H1 (cell line): ENCODE results near the gene SSUH2. TPM values are rescaled to one million over a fixed set of nuclear protein-coding genes. Genes with fewer than 3 reads are reported as not detected.

ENCODE experiments used
- CTCF ChIA-PET: fragments of 300-600 bp; sonication (Branson Sonifier 250); formaldehyde crosslinking; loops from one replicate; lab custom pipeline; 2021; ENCODE audit not compliant: partially characterized antibody; lab: Charles Lee
- POLR2A ChIA-PET: fragments of 300-600 bp; sonication (Branson Sonifier 250); formaldehyde crosslinking; loops from one replicate; lab custom pipeline; 2021; ENCODE audit warnings: inconsistent platforms; ENCODE audit not compliant: partially characterized antibody; lab: Charles Lee
- DNase-seq, 2 experiments: peaks; one replicate each; pipeline versions ENCODE4 v3.0.0 to v3.0.0-alpha.2; 2010 to 2022; ENCODE audit warnings: low spot score in 2 of 2, low read depth in 1 of 2, mixed read lengths in 1 of 2
- FAIRE-seq: peaks from 2 replicates; lab custom pipeline; 2011; peaks lifted over from hg19 to GRCh38; lab: Jason Lieb, UNC
- H2AFZ ChIP-seq: 2 replicates; pipeline ENCODE4 v1.8.1; 2012; ENCODE audit warnings: low read length, inconsistent platforms
- H2AK5ac ChIP-seq: 2 replicates; pipeline ENCODE4 v1.6.1; 2013; ENCODE audit warnings: low read depth, low read length
- H2BK120ac ChIP-seq: replicated peaks from 2 replicates; pipeline ENCODE3; 2013; ENCODE audit warnings: low read depth, low read length, inconsistent platforms
- H2BK12ac ChIP-seq: 2 replicates; pipeline ENCODE4 v1.6.1; 2013; ENCODE audit warnings: low read depth, low read length
- H2BK15ac ChIP-seq: 2 replicates; pipeline ENCODE4 v1.6.1; 2013; ENCODE audit warnings: low read length
- H2BK20ac ChIP-seq: 2 replicates; pipeline ENCODE4 v1.6.1; 2013; ENCODE audit warnings: low read length
- H2BK5ac ChIP-seq: 2 replicates; pipeline ENCODE4 v1.6.1; 2013; ENCODE audit warnings: low read depth, low read length
- H3K14ac ChIP-seq: 2 replicates; pipeline ENCODE4 v1.6.1; 2013; ENCODE audit warnings: inconsistent platforms; ENCODE audit not compliant: insufficient read length
- H3K18ac ChIP-seq: 2 replicates; pipeline ENCODE4 v1.6.1; 2013; ENCODE audit warnings: low read length; ENCODE audit errors: extremely low read depth
- H3K23ac ChIP-seq: 2 replicates; pipeline ENCODE4 v1.6.1; 2013; ENCODE audit warnings: inconsistent platforms; ENCODE audit not compliant: insufficient read length
- H3K23me2 ChIP-seq: 2 replicates; pipeline ENCODE4 v1.6.1; 2013; ENCODE audit warnings: low read depth, low read length
- H3K27ac ChIP-seq: 2 replicates; pipeline ENCODE4 v1.6.1; 2011; ENCODE audit warnings: low read depth, low read length, inconsistent platforms
- H3K27me3 ChIP-seq, 4 experiments: replicated peaks in 1 of 4; 1 replicate in 1 of 4; 2 replicates in 3 of 4; pipeline versions ENCODE4 v1.6.1 to v1.8.1; 2011 to 2013; ENCODE audit warnings: low read length in 3 of 4, mild to moderate bottlenecking in 3 of 4, inconsistent platforms in 2 of 4, mixed read lengths in 2 of 4, moderate library complexity in 1 of 4; ENCODE audit not compliant: control insufficient read depth in 3 of 4, insufficient read depth in 3 of 4; ENCODE audit errors: extremely low read depth in 1 of 4
- H3K36me3 ChIP-seq, 4 experiments: 2 replicates each; pipeline versions ENCODE4 v1.6.1 to v1.8.1; 2011 to 2013; ENCODE audit warnings: mild to moderate bottlenecking in 4 of 4, low read length in 3 of 4, moderate library complexity in 2 of 4, control low read depth in 1 of 4, inconsistent platforms in 1 of 4; ENCODE audit not compliant: insufficient read depth in 4 of 4, control insufficient read depth in 2 of 4
- H3K4ac ChIP-seq: replicated peaks from 2 replicates; pipeline ENCODE3; 2013; ENCODE audit warnings: low read length, low read depth, mixed read lengths, inconsistent platforms; ENCODE audit not compliant: insufficient read length
- H3K4me1 ChIP-seq, 4 experiments: replicated peaks in 1 of 4; 1 replicate in 1 of 4; 2 replicates in 3 of 4; pipeline versions ENCODE4 v1.6.1 to v1.8.1; 2011 to 2013; ENCODE audit warnings: low read length in 3 of 4, inconsistent platforms in 2 of 4, mixed read lengths in 1 of 4; ENCODE audit not compliant: insufficient read depth in 4 of 4, control insufficient read depth in 3 of 4
- H3K4me2 ChIP-seq, 2 experiments: 2 replicates each; pipeline versions ENCODE4 v1.6.1 to v1.8.1; 2011 to 2013; ENCODE audit warnings: low read depth in 2 of 2, low read length in 2 of 2, control low read depth in 1 of 2, inconsistent platforms in 1 of 2, mild to moderate bottlenecking in 1 of 2; ENCODE audit not compliant: insufficient read depth in 1 of 2
- H3K4me3 ChIP-seq, 4 experiments: fragments of 200-600, 300-600 bp in 1 of 4; sonication (generic), shearing (Covaris generic), sonication (Bioruptor Twin) in 1 of 4; 2 replicates each; pipeline versions ENCODE4 v1.5.1 to v1.8.1; 2011 to 2016; ENCODE audit warnings: low read length in 4 of 4, low read depth in 3 of 4, control low read depth in 2 of 4, inconsistent platforms in 2 of 4, mild to moderate bottlenecking in 2 of 4, mixed read lengths in 1 of 4, moderate library complexity in 1 of 4; ENCODE audit not compliant: insufficient read depth in 2 of 4; ENCODE audit errors: extremely low read depth in 1 of 4
- H3K56ac ChIP-seq: replicated peaks from 2 replicates; pipeline ENCODE3; 2013; ENCODE audit warnings: low read depth, mild to moderate bottlenecking, mixed read lengths, low read length, inconsistent platforms; ENCODE audit not compliant: insufficient read length
- H3K79me1 ChIP-seq: 2 replicates; pipeline ENCODE4 v1.6.1; 2013; ENCODE audit warnings: low read depth, low read length, control low read depth
- H3K79me2 ChIP-seq, 2 experiments: 2 replicates each; pipeline versions ENCODE4 v1.6.1 to v1.8.1; 2012 to 2013; ENCODE audit warnings: low read length in 2 of 2, mild to moderate bottlenecking in 2 of 2, inconsistent platforms in 1 of 2; ENCODE audit not compliant: insufficient read depth in 2 of 2, control insufficient read depth in 1 of 2
- H3K9ac ChIP-seq, 4 experiments: replicated peaks in 1 of 4; 1 replicate in 1 of 4; 2 replicates in 3 of 4; pipeline versions ENCODE4 v1.6.1 to v1.8.1; 2011 to 2013; ENCODE audit warnings: low read depth in 3 of 4, low read length in 3 of 4, control low read depth in 2 of 4, mild to moderate bottlenecking in 2 of 4, moderate library complexity in 2 of 4, inconsistent platforms in 1 of 4; ENCODE audit errors: extremely low read depth in 1 of 4
- H3K9me3 ChIP-seq, 2 experiments: 2 replicates each; pipeline versions ENCODE4 v1.6.1 to v1.8.1; 2012 to 2013; ENCODE audit warnings: mild to moderate bottlenecking in 2 of 2, moderate library complexity in 2 of 2, control low read depth in 1 of 2, inconsistent platforms in 1 of 2, low read depth in 1 of 2, low read length in 1 of 2, mixed read lengths in 1 of 2; ENCODE audit not compliant: insufficient read depth in 2 of 2
- H4K20me1 ChIP-seq, 2 experiments: replicated peaks in 1 of 2; 2 replicates each; pipeline versions ENCODE3 to v1.8.1; 2011 to 2013; ENCODE audit warnings: inconsistent platforms in 2 of 2, low read length in 2 of 2, mild to moderate bottlenecking in 1 of 2; ENCODE audit not compliant: insufficient read depth in 2 of 2, control insufficient read depth in 1 of 2
- H4K5ac ChIP-seq: 2 replicates; pipeline ENCODE4 v1.6.1; 2013; ENCODE audit warnings: low read length, low read depth, mixed read lengths, inconsistent platforms; ENCODE audit not compliant: insufficient read length
- H4K8ac ChIP-seq: 2 replicates; pipeline ENCODE4 v1.8.0; 2013; ENCODE audit warnings: mild to moderate bottlenecking, moderate library complexity, low read length, inconsistent platforms; ENCODE audit not compliant: insufficient read depth; ENCODE audit errors: extremely low read depth
- H4K91ac ChIP-seq: replicated peaks from 2 replicates; pipeline ENCODE3; 2013; ENCODE audit warnings: low read length, mixed read lengths, inconsistent platforms; ENCODE audit not compliant: insufficient read length
- CEBPB ChIP-seq: IDR thresholded peaks from 2 replicates; pipeline ENCODE4 v1.6.1; 2012; ENCODE audit warnings: low read depth, low read length
- GTF2F1 ChIP-seq: IDR thresholded peaks from 2 replicates; pipeline ENCODE4 v1.6.1; 2012; ENCODE audit warnings: low read depth, low read length, improper control_type of control experiment, borderline replicate concordance
- MAFK ChIP-seq: IDR thresholded peaks from 2 replicates; pipeline ENCODE4 v1.6.1; 2012; ENCODE audit warnings: low read depth, mild to moderate bottlenecking, improper control_type of control experiment, low read length
- NRF1 ChIP-seq: IDR thresholded peaks from 2 replicates; pipeline ENCODE4 v1.6.1; 2011; ENCODE audit warnings: mild to moderate bottlenecking, low read depth, low read length, improper control_type of control experiment
- POLR2A ChIP-seq, 2 experiments: IDR thresholded peaks; 1 replicate in 1 of 2; 2 replicates in 1 of 2; pipeline ENCODE4 v1.6.1; 2011; ENCODE audit warnings: low read depth in 2 of 2, low read length in 2 of 2, mild to moderate bottlenecking in 2 of 2; ENCODE audit errors: control extremely low read depth in 1 of 2
- POLR2AphosphoS5 ChIP-seq: IDR thresholded peaks from 2 replicates; pipeline ENCODE4 v1.6.1; 2011; ENCODE audit warnings: low read depth, low read length
- POU5F1 ChIP-seq: IDR thresholded peaks from 2 replicates; pipeline ENCODE4 v1.6.1; 2011; ENCODE audit warnings: low read depth, mild to moderate bottlenecking, low read length, moderate library complexity
- SRF ChIP-seq: IDR thresholded peaks from 2 replicates; pipeline ENCODE4 v1.6.1; 2011; ENCODE audit warnings: mild to moderate bottlenecking, low read depth, low read length, moderate library complexity
- WGBS, 2 experiments: shearing (Covaris generic) in 1 of 2; methylation state at CpG; one replicate each; pipeline versions ENCODE4 v1.1.6 to v1.1.7; 2013 to 2015; ENCODE audit warnings: low lambda C conversion rate in 2 of 2, mixed read lengths in 2 of 2, inconsistent platforms in 1 of 2, low coverage in 1 of 2, missing lambda C conversion rate in 1 of 2; ENCODE audit not compliant: insufficient replicate concordance in 2 of 2, insufficient coverage in 1 of 2, insufficient read length in 1 of 2; ENCODE audit errors: extremely low coverage in 1 of 2, missing lambda C conversion rate in 1 of 2; 5-methylcytosine and 5-hydroxymethylcytosine counted together
- polyA plus RNA-seq, 7 experiments: library from polyadenylated mRNA; depleted of rRNA in 3 of 7; stranded (reverse) in 5 of 7; unstranded in 2 of 7; fragments of >200 nt in 5 of 7; fragments of 200-250 nt in 2 of 7; gene quantifications; 1 replicate in 5 of 7; 2 replicates in 1 of 7; 4 replicates in 1 of 7; pipeline versions ENCODE4 v1.2.1 to v1.2.3, GENCODE V29; 2011 to 2013; ENCODE audit warnings: missing spikeins in 2 of 7, mixed read lengths in 2 of 7
- total RNA-seq: library from RNA; stranded (reverse); fragmentation: NEBNext Ultra II Directional; extraction: Animal tissue kit (Norgen Biotek cat#: 25700); gene quantifications from 2 replicates; pipeline ENCODE4 v1.2.1, GENCODE V29; 2021
- TF ChIP-seq, protein P1 (sequence below): IDR thresholded peaks from 2 replicates; pipeline ENCODE4 v1.6.1; 2012; ENCODE audit warnings: inconsistent platforms

The SSUH2 gene
- total and polyA plus RNA-seq, 2 of the 8 experiments (the other 6 are each of a cell fraction or from before 2014, with no cell fraction given): 0.62 to 0.69 TPM

DNA sequence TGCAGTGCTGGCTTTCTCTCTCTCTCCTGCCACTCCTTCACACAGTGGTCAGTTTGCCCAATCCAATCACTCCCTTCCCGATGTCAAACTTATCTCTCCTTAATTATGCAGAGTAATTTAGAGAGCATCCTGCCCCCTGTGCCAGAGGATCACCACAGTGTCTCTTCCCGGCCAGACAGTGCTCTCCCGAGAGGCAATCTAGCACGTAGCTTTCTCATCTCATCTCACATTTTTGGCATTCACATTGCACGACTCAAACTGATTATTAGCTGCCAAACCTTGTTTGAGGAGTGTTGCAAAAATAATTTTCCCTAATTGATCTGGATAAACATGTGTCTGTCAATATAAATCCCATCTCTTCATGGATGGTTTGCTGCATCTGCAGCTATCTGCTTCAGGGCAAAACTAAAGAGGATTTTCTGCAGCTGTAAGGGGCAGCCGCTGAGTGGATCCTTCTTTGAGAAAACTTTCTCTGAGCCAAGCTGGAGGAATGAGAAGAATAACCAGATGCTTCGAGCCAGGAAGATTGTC, 37.8 kb downstream of the SSUH2 start:
- H3K79me2 ChIP-seq: no peaks in the 10 kb centered on the region

More for the DNA sequence above, 37.8 kb downstream of the SSUH2 start:
- Histone ChIP-seq H3K9me3 (0 out of 4 replicates have a peak, but pooled peaks cover 0 to 3% of the 10 kb centered on the region in 2 experiments), H2BK5ac (no peak overlapping the region), H2BK120ac (no peak overlapping the region), H3K4ac (no peak overlapping the region), H3K14ac (no peak overlapping the region), H2AK5ac (no peak overlapping the region), H4K20me1 (no peaks in the 10 kb centered on the region), H3K9ac (no peak overlapping the region), H3K36me3 (no peaks in the 10 kb centered on the region), H3K79me1 (no peaks in the 10 kb centered on the region), H3K56ac (no peak overlapping the region), H3K27ac (no peak overlapping the region), H3K4me1 (peaks cover 0 to 2% (median 1%) of the 10 kb centered on the region in 4 experiments; a peak in 2 of 7 replicates), H4K8ac (no peak overlapping the region; the same call in 1 of the 2 replicates), H4K5ac (no peak overlapping the region), H2BK15ac (no peak overlapping the region), H2BK12ac (no peak overlapping the region), H4K91ac (no peak overlapping the region), H3K23ac (no peak overlapping the region), H3K18ac (no peak overlapping the region), H2AFZ (no peak overlapping the region), H3K4me3 (no peak overlapping the region), H3K4me2 (no peak overlapping the region), H3K27me3 (no peaks in the 10 kb centered on the region; a peak in 1 of 7 replicates), H3K23me2 (no peaks in the 10 kb centered on the region), H2BK20ac (no peak overlapping the region)
- no peak for FAIRE-seq
- POLR2A ChIA-PET: no interaction called here
- 92% methylated on average over 7 of the region's 7 CpGs; no CpG with 5 or more reads in 1 of the 2 experiments for WGBS, 2 experiments
- DNase-seq: no peak
- TF ChIP-seq GTF2F1 (no peak), CEBPB (no peak), POLR2AphosphoS5 (no peak), NRF1 (no peak), POLR2A (IDR thresholded peaks at IDR 0.05; ENCODE audit: control extremely low read depth in 1 of 2, low read depth in 2 of 2, low read length in 2 of 2) (no peak), MAFK (no peak), SRF (no peak), POU5F1 (no peak)
- TF ChIP-seq, protein P1, sequence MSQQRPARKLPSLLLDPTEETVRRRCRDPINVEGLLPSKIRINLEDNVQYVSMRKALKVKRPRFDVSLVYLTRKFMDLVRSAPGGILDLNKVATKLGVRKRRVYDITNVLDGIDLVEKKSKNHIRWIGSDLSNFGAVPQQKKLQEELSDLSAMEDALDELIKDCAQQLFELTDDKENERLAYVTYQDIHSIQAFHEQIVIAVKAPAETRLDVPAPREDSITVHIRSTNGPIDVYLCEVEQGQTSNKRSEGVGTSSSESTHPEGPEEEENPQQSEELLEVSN: no peak
- CTCF ChIA-PET: interaction anchor here (0.7 to 4.2 kb wide), 8 partner anchors 10 to 183 kb away, joined by 3 to 24 read pairs (median 4); no protein-coding TSS in a partner anchor
